Measurements from ENCODE around the gene ULK1. TPM values are rescaled to one million over a fixed set of nuclear protein-coding genes. Genes with fewer than 3 reads are reported as not detected.

Gene ULK1
- total RNA-seq, 1 donor from 2014 or later: 14.7 TPM

DNA sequence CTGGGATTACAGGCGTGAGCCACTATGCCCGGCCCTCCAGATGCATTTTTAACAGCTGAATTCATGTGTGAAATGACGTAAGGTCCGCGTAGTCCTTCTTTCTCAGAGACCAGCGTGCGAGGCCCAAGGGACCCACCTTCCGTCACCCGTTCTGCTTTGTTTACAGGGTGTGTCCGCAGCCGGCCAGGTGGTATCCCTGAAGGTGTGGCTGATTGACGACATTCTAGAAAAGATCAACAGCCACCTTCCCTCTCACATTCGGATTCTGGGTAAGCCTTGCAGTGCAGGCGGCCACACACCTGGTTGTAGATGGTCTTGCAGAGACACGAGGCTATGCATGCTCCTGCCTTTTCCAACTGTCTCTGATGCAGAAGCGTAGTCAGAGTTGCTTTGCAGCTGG is 44.6 kb downstream of the ULK1 start:
- H3K27me3 ChIP-seq (ENCODE audit: control insufficient read depth, insufficient read depth, low read length): no peaks in the 10 kb centered on the region
- peaks cover 3% of the 10 kb centered on the region for H3K36me3 ChIP-seq (ENCODE audit: control insufficient read depth, insufficient read depth, low read length)
- no peak overlapping the region for H3K4me3 ChIP-seq (ENCODE audit: low read depth, low read length)
- DNase-seq (ENCODE audit: low read depth): no peak
- TF ChIP-seq, protein P1, sequence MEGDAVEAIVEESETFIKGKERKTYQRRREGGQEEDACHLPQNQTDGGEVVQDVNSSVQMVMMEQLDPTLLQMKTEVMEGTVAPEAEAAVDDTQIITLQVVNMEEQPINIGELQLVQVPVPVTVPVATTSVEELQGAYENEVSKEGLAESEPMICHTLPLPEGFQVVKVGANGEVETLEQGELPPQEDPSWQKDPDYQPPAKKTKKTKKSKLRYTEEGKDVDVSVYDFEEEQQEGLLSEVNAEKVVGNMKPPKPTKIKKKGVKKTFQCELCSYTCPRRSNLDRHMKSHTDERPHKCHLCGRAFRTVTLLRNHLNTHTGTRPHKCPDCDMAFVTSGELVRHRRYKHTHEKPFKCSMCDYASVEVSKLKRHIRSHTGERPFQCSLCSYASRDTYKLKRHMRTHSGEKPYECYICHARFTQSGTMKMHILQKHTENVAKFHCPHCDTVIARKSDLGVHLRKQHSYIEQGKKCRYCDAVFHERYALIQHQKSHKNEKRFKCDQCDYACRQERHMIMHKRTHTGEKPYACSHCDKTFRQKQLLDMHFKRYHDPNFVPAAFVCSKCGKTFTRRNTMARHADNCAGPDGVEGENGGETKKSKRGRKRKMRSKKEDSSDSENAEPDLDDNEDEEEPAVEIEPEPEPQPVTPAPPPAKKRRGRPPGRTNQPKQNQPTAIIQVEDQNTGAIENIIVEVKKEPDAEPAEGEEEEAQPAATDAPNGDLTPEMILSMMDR (IDR thresholded peaks at IDR 0.05; ENCODE audit: insufficient read depth, low read length, poor library complexity, severe bottlenecking): no peak

DNA sequence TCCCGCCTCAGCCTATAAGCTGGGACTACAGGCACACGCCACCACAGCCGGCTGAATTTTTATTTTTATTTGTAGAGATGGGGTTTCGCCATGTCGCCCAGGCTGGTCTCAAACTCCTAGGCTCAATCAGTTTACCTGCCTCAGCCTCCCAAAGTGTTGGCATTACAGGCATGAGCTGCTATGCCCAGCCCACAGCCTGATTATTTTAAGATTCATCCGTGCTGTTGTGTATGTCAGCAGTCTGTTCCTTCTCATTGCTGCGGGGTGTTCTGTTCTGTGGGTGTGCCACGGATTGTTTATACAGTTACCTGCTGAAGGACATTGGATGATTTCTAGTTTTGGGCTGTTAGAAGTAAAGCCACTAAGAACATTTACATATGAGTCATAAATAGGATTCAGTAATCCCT is 45.7 kb downstream of the ULK1 start:
- peaks cover 3% of the 10 kb centered on the region for H3K36me3 ChIP-seq (ENCODE audit: control insufficient read depth, insufficient read depth, low read length)
- TF ChIP-seq, protein P1 (IDR thresholded peaks at IDR 0.05; ENCODE audit: insufficient read depth, low read length, poor library complexity, severe bottlenecking): no peak
- no peak for DNase-seq (ENCODE audit: low read depth)

GRCh38 chr12:131941116-131941986 is 46.9 kb downstream of the ULK1 start:
- Histone ChIP-seq H3K36me3 (ENCODE audit: control insufficient read depth, insufficient read depth, low read length) (peaks cover 3% of the 10 kb centered on the region), H3K27me3 (ENCODE audit: control insufficient read depth, insufficient read depth, low read length) (no peaks in the 10 kb centered on the region), H3K4me3 (ENCODE audit: low read depth, low read length) (no peak overlapping the region)
- TF ChIP-seq, protein P1 (IDR thresholded peaks at IDR 0.05; ENCODE audit: insufficient read depth, low read length, poor library complexity, severe bottlenecking): no peak
- no peak for DNase-seq (ENCODE audit: low read depth)

More for the DNA sequence above, 45.7 kb downstream of the ULK1 start:
- H3K4me3 ChIP-seq (ENCODE audit: low read depth, low read length): no peak overlapping the region
- H3K27me3 ChIP-seq (ENCODE audit: control insufficient read depth, insufficient read depth, low read length): no peaks in the 10 kb centered on the region

DNA sequence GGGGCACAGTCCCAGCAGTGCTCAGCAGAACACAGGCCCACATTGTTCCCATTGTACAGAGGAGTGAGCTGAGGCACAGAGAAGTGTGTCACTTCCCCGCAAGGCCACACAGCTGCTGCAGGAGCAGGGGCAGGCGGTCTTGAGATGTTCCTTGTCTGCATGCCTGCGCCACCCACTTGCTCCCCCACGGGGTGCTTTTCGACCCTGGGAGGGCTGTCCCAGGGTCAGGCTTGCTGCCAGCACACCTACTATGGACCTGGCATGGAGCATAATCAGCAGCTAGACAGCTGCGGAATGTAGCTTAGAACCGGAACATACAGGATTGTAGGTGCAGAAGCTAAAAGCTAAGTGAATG is 47.5 kb downstream of the ULK1 start:
- no peak for DNase-seq (ENCODE audit: low read depth)
- no peak overlapping the region for H3K4me3 ChIP-seq (ENCODE audit: low read depth, low read length)
- TF ChIP-seq, protein P1 (IDR thresholded peaks at IDR 0.05; ENCODE audit: insufficient read depth, low read length, poor library complexity, severe bottlenecking): no peak
- H3K36me3 ChIP-seq (ENCODE audit: control insufficient read depth, insufficient read depth, low read length): peaks cover 3% of the 10 kb centered on the region
- no peaks in the 10 kb centered on the region for H3K27me3 ChIP-seq (ENCODE audit: control insufficient read depth, insufficient read depth, low read length)

DNA sequence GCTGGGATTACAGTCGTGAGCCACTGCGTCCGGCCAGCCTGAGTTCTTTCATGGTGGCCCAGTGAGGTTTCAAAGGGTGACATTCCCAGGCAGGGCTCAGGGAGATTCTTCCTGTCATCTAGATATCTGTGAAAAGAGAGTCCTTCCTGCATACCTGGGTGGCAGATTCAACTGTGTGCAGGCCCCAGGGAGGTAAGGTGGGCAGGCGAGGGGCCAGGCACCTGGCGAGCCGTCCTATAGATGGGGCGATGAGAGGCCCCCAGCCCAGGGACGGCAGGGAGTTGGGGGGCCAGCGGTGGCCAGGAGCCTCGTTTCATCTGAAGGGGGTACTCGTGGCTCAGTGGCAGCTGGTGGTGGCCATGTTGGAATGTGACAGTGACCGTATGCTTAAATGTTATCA is 48.2 kb downstream of the ULK1 start:
- H3K4me3 ChIP-seq (ENCODE audit: low read depth, low read length): no peak overlapping the region
- TF ChIP-seq, protein P1 (IDR thresholded peaks at IDR 0.05; ENCODE audit: insufficient read depth, low read length, poor library complexity, severe bottlenecking): no peak
- no peaks in the 10 kb centered on the region for H3K27me3 ChIP-seq (ENCODE audit: control insufficient read depth, insufficient read depth, low read length)
- DNase-seq (ENCODE audit: low read depth): no peak
- H3K36me3 ChIP-seq (ENCODE audit: control insufficient read depth, insufficient read depth, low read length): peaks cover 3% of the 10 kb centered on the region

- TF ChIP-seq, protein P1 (IDR thresholded peaks at IDR 0.05; ENCODE audit: insufficient read depth, low read length, poor library complexity, severe bottlenecking): no peak
- Histone ChIP-seq H3K36me3 (ENCODE audit: control insufficient read depth, insufficient read depth, low read length) (peaks cover 3% of the 10 kb centered on the region), H3K4me3 (ENCODE audit: low read depth, low read length) (no peak overlapping the region), H3K27me3 (ENCODE audit: control insufficient read depth, insufficient read depth, low read length) (no peaks in the 10 kb centered on the region)
- DNase-seq (ENCODE audit: low read depth): no peak
These were observed 49.0 kb downstream of the ULK1 start for GRCh38 chr12:131943389-131943788.

All from kidney epithelial cell (primary cell).